Neural progenitor cell (in vitro differentiated cells): ENCODE data around the gene ATXN7. TPM values are rescaled to one million over a fixed set of nuclear protein-coding genes. Genes with fewer than 3 reads are reported as not detected.
A peak's percentile ranks its signal among the peaks of the same experiment; 100 is the strongest.

Source experiments
- DNase-seq: peaks from one replicate; pipeline ENCODE4 v3.0.0-alpha.2; 2016; ENCODE audit warnings: low spot score
- H2AFZ ChIP-seq: fragments of 200-600 bp; sonication (generic); replicated peaks from 2 replicates; pipeline ENCODE4 v1.6.1; 2016; ENCODE audit warnings: antibody characterized with exemption
- H3F3A ChIP-seq: fragments of 200-600 bp; sonication (generic); 2 replicates; pipeline ENCODE4 v1.6.1; 2016; ENCODE audit warnings: antibody characterized with exemption, low read depth
- H3K27ac ChIP-seq: fragments of 200-600 bp; sonication (generic); 2 replicates; pipeline ENCODE4 v1.5.1; 2016; ENCODE audit warnings: mild to moderate bottlenecking
- H3K27me3 ChIP-seq: fragments of 200-600 bp; sonication (generic); 2 replicates; pipeline ENCODE4 v1.6.1; 2016; ENCODE audit warnings: mild to moderate bottlenecking, moderate library complexity
- H3K36me3 ChIP-seq: fragments of 200-600 bp; sonication (generic); 2 replicates; pipeline ENCODE4 v1.5.1; 2016
- H3K4me1 ChIP-seq: fragments of 200-600 bp; sonication (generic); 2 replicates; pipeline ENCODE4 v1.6.1; 2016; ENCODE audit warnings: mixed run types
- H3K4me2 ChIP-seq: fragments of 200-600 bp; sonication (generic); 2 replicates; pipeline ENCODE4 v1.6.1; 2016
- H3K4me3 ChIP-seq: fragments of 200-600 bp; sonication (generic); 2 replicates; pipeline ENCODE4 v1.5.1; 2016
- H3K79me2 ChIP-seq: fragments of 200-600 bp; sonication (generic); 2 replicates; pipeline ENCODE4 v1.6.1; 2016; ENCODE audit warnings: low read depth
- H3K9ac ChIP-seq: fragments of 200-600 bp; sonication (generic); 2 replicates; pipeline ENCODE4 v1.6.1; 2016
- H3K9me3 ChIP-seq: fragments of 200-600 bp; sonication (generic); 2 replicates; pipeline ENCODE4 v1.5.1; 2016; ENCODE audit warnings: low read depth
- H4K20me1 ChIP-seq: fragments of 200-600 bp; sonication (generic); 2 replicates; pipeline ENCODE4 v1.6.1; 2016; ENCODE audit warnings: low read depth
- H3K27ac Mint-ChIP-seq: 3 replicates; pipeline ENCODE4 v1.8.0; 2021; ENCODE audit warnings: mixed read lengths
- H3K27me3 Mint-ChIP-seq: 2 replicates; pipeline ENCODE4 v1.8.0; 2022; ENCODE audit warnings: low read depth, mild to moderate bottlenecking, inconsistent platforms, moderate library complexity, mixed read lengths; ENCODE audit not compliant: insufficient read depth
- H3K36me3 Mint-ChIP-seq: 3 replicates; pipeline ENCODE4 v1.8.0; 2021; ENCODE audit warnings: mixed read lengths
- H3K4me1 Mint-ChIP-seq: 3 replicates; pipeline ENCODE4 v1.8.0; 2021; ENCODE audit warnings: mixed read lengths
- H3K4me3 Mint-ChIP-seq: 3 replicates; pipeline ENCODE4 v1.8.0; 2021; ENCODE audit warnings: mild to moderate bottlenecking, moderate library complexity, mixed read lengths
- H3K9me3 Mint-ChIP-seq: 3 replicates; pipeline ENCODE4 v1.8.0; 2020; ENCODE audit warnings: mixed read lengths
- EZH2 ChIP-seq: fragments of 200-600 bp; sonication (generic); IDR thresholded peaks from 2 replicates; pipeline ENCODE4 v1.6.1; 2017; ENCODE audit warnings: antibody characterized with exemption, mild to moderate bottlenecking, moderate library complexity
- EZH2phosphoT487 ChIP-seq: fragments of 200-600 bp; sonication (generic); IDR thresholded peaks from 2 replicates; pipeline ENCODE4 v1.6.1; 2017; ENCODE audit warnings: antibody characterized with exemption
- total RNA-seq: library from RNA; depleted of rRNA; stranded (reverse); fragments of >200 nt; gene quantifications from 2 replicates; pipeline ENCODE4 v1.2.3, GENCODE V29; 2015; ENCODE audit warnings: low replicate concordance
- TF ChIP-seq, protein P1 (sequence below): fragments of 200-600 bp; sonication (generic); IDR thresholded peaks from 2 replicates; pipeline ENCODE4 v1.5.1; 2017; ENCODE audit warnings: antibody characterized with exemption, mild to moderate bottlenecking

ATXN7 gene
- total RNA-seq, 1 donor from 2014 or later, result 30.4 TPM

DNA sequence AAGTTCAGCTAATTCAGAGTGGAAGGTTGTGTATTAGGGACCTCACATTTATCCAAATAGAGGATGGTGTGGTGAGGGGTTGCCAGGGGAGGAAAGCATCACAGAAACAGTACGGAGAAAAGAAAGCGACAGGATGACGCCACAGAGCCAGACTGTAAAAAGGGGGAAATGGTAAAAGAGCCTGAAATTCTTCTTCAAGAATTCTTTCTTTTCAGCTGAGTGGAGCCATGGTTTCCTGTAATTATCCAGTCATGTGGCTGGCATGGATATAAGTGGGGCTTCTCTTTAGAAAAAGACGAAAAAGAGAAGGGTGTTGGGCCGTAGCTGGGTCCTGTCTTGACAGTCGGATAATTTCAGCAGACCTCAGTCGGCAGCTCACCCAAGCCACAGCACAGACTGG lies 184.1 kb downstream of the ATXN7 start:
- no peak overlapping the region for H3K4me2 ChIP-seq
- H3K27ac Mint-ChIP-seq, result peak overlapping the region; percentile 80

DNA sequence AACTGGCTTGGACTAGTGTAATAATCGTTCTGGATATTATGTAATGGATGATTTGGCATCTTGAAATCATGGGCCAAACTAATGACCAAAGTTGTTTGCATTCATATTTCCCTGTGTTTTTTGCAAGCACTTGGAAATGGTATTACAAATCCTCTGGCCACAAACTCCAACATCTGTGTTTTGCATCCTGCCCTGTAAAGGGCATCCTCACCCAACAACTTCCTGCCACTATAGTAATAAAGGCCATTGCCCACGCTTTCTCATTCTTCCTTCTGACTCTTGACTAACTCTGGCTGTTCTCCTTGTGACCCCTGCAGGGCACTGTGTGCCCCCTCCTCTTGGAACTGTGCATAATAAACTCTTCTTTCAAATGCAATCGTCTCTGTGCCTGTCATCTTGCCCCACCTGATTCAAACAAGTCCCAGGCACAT lies 185.0 kb downstream of the ATXN7 start:
- Histone ChIP-seq H4K20me1 (no peaks in the 10 kb centered on the region), H3K36me3 (no peaks in the 10 kb centered on the region), H3K4me2 (no peak overlapping the region), H3K9me3 (no peaks in the 10 kb centered on the region), H2AFZ (peak overlapping the region; percentile 23), H3K4me3 (no peak overlapping the region), H3K79me2 (no peaks in the 10 kb centered on the region), H3K4me1 (peaks cover 44% of the 10 kb centered on the region), H3K9ac (no peak overlapping the region), H3K27ac (no peak overlapping the region), H3F3A (peaks cover 15% of the 10 kb centered on the region), H3K27me3 (no peaks in the 10 kb centered on the region)
- Mint-ChIP-seq H3K9me3 (no peaks in the 10 kb centered on the region), H3K4me1 (peaks cover 41% of the 10 kb centered on the region), H3K4me3 (no peak overlapping the region), H3K36me3 (no peaks in the 10 kb centered on the region), H3K27ac (peak overlapping the region; percentile 13), H3K27me3 (peaks cover 5% of the 10 kb centered on the region)
- TF ChIP-seq EZH2 (no peak), EZH2phosphoT487 (no peak)
- TF ChIP-seq, protein P1, sequence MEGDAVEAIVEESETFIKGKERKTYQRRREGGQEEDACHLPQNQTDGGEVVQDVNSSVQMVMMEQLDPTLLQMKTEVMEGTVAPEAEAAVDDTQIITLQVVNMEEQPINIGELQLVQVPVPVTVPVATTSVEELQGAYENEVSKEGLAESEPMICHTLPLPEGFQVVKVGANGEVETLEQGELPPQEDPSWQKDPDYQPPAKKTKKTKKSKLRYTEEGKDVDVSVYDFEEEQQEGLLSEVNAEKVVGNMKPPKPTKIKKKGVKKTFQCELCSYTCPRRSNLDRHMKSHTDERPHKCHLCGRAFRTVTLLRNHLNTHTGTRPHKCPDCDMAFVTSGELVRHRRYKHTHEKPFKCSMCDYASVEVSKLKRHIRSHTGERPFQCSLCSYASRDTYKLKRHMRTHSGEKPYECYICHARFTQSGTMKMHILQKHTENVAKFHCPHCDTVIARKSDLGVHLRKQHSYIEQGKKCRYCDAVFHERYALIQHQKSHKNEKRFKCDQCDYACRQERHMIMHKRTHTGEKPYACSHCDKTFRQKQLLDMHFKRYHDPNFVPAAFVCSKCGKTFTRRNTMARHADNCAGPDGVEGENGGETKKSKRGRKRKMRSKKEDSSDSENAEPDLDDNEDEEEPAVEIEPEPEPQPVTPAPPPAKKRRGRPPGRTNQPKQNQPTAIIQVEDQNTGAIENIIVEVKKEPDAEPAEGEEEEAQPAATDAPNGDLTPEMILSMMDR, result no peak
- no peak for DNase-seq

More for the DNA sequence above, 184.1 kb downstream of the ATXN7 start:
- TF ChIP-seq EZH2phosphoT487, result no peak
- TF ChIP-seq, protein P1, result no peak
- no peak for TF ChIP-seq EZH2
- Histone ChIP-seq H3K4me3 (no peak overlapping the region), H3K27me3 (no peaks in the 10 kb centered on the region), H3F3A (peaks cover 15% of the 10 kb centered on the region), H4K20me1 (no peaks in the 10 kb centered on the region), H3K79me2 (no peaks in the 10 kb centered on the region), H3K4me1 (peaks cover 36% of the 10 kb centered on the region), H3K36me3 (no peaks in the 10 kb centered on the region), H3K9ac (no peak overlapping the region), H3K9me3 (no peaks in the 10 kb centered on the region), H2AFZ (peak overlapping the region; percentile 18), H3K27ac (no peak overlapping the region)
- Mint-ChIP-seq H3K36me3 (no peaks in the 10 kb centered on the region), H3K4me3 (no peak overlapping the region), H3K9me3 (no peaks in the 10 kb centered on the region), H3K4me1 (peaks cover 34% of the 10 kb centered on the region), H3K27me3 (peaks cover 5% of the 10 kb centered on the region)
- DNase-seq, result no peak

DNA sequence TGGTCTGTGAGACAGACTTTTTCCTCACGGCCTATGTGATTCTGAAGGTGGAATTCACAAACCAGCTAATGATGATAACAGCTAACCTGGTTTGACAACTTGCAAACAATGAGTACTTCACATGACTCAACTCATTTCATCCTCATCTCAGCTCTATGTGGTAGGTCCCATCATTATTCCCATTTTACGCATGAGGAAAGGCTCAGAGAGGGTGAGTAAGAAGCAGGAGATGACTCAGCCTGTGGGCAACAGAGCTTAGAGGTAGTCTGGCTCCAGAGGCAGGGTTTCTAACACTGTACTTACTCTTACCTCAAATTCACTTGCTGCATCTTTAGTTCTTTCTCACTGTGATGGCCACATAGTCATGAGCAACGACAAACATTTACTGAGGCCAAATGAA lies 185.5 kb downstream of the ATXN7 start:
- no peak overlapping the region for H3K27ac ChIP-seq
- H3K27me3 ChIP-seq, result no peaks in the 10 kb centered on the region
- Mint-ChIP-seq H3K4me3 (no peak overlapping the region), H3K9me3 (no peaks in the 10 kb centered on the region), H3K27me3 (peaks cover 5% of the 10 kb centered on the region), H3K4me1 (peaks cover 45% of the 10 kb centered on the region), H3K27ac (no peak overlapping the region), H3K36me3 (no peaks in the 10 kb centered on the region)
- H3F3A ChIP-seq, result peaks cover 15% of the 10 kb centered on the region
- no peak overlapping the region for H2AFZ ChIP-seq
- no peaks in the 10 kb centered on the region for H3K36me3 ChIP-seq
- no peak for DNase-seq
- no peaks in the 10 kb centered on the region for H3K9me3 ChIP-seq
- no peaks in the 10 kb centered on the region for H4K20me1 ChIP-seq
- TF ChIP-seq, protein P1, result no peak
- no peak for TF ChIP-seq EZH2phosphoT487
- no peak for TF ChIP-seq EZH2
- H3K4me2 ChIP-seq, result peak overlapping the region; percentile 56
- H3K9ac ChIP-seq, result no peak overlapping the region
- no peaks in the 10 kb centered on the region for H3K79me2 ChIP-seq
- H3K4me1 ChIP-seq, result peaks cover 46% of the 10 kb centered on the region
- H3K4me3 ChIP-seq, result no peak overlapping the region
